Heart right ventricle (tissue), 16 donors: ENCODE measurements around the gene EGFR. TPM values are rescaled to one million over a fixed set of nuclear protein-coding genes. Genes with fewer than 3 reads are reported as not detected.

Experiments
- ATAC-seq, 8 donors: fragments of 200-7000 bp; cut with Tn5 transposase; one replicate each; pipeline ENCODE4 v1.9.1; 2020; ENCODE audit warnings: mild to moderate bottlenecking in 8 of 8, moderate library complexity in 8 of 8, moderate number of reproducible peaks in 1 of 8
- DNase-seq, 2 donors: peaks; one replicate each; pipeline ENCODE4 v3.0.0-alpha.2; 2020
- H3K27ac ChIP-seq, 10 donors: fragments of 200-600 bp; sonication (generic) in 2 of 10; one replicate each; pipeline versions ENCODE4 v1.5.0 to v1.8.0; 2020 to 2022; ENCODE audit warnings: mild to moderate bottlenecking in 3 of 10
- H3K27me3 ChIP-seq, 7 donors: fragments of 200-600 bp; one replicate each; pipeline ENCODE4 v1.8.0; 2021 to 2022; ENCODE audit warnings: mild to moderate bottlenecking in 2 of 7
- H3K36me3 ChIP-seq, 9 donors: fragments of 200-600 bp; sonication (generic) in 1 of 9; one replicate each; pipeline versions ENCODE4 v1.5.0 to v1.8.0; 2020 to 2022; ENCODE audit warnings: mild to moderate bottlenecking in 2 of 9
- H3K4me1 ChIP-seq, 9 donors: fragments of 200-600 bp; sonication (generic) in 1 of 9; one replicate each; pipeline versions ENCODE4 v1.5.0 to v1.8.0; 2020 to 2022; ENCODE audit warnings: mild to moderate bottlenecking in 4 of 9
- H3K4me3 ChIP-seq, 10 donors: fragments of 200-600 bp; sonication (generic) in 2 of 10; one replicate each; pipeline versions ENCODE4 v1.5.0 to v1.8.0; 2020 to 2022; ENCODE audit warnings: mild to moderate bottlenecking in 7 of 10, moderate library complexity in 2 of 10
- H3K9me3 ChIP-seq, 11 donors: fragments of 200-600 bp in 10 of 11; sonication (generic) in 2 of 11; one replicate each; pipeline versions ENCODE4 v1.5.0 to v1.8.0; 2013 to 2022; ENCODE audit warnings: mild to moderate bottlenecking in 2 of 11, control low read depth in 1 of 11, moderate library complexity in 1 of 11
- WGBS, 2 donors: extraction: QIAGEN DNeasy Blood & Tissue Kit; methylation state at CpG; one replicate each; pipeline ENCODE4 v1.1.7; 2013; ENCODE audit warnings: inconsistent platforms in 1 of 2; 5-methylcytosine and 5-hydroxymethylcytosine counted together
- intact Hi-C, 10 donors: fragments of 100-400 bp; cut with DNase I; formaldehyde crosslinking; loops; one replicate each; pipeline versions ENCODE4 v1.11.1 to v1.14.2; 2022
- polyA plus RNA-seq, 2 donors: library from polyadenylated mRNA; stranded (reverse); fragments of 200-250 nt; gene quantifications; one replicate each; pipeline ENCODE4 v1.2.3, GENCODE V29; 2013
- total RNA-seq, 10 donors: library from RNA; stranded (reverse); fragmentation: NEBNext Ultra II Directional in 3 of 10; extraction: Animal tissue kit (Norgen Biotek cat#: 25700) in 3 of 10; gene quantifications; one replicate each; pipeline versions ENCODE4 v1.2.1 to v1.2.4, GENCODE V29; 2021 to 2023
- TF ChIP-seq, protein P1 (sequence below), 9 donors: fragments of 200-600 bp; sonication (generic) in 2 of 9; IDR thresholded peaks; one replicate each; pipeline versions ENCODE4 v1.5.0 to v1.8.0; 2021 to 2022; ENCODE audit warnings: antibody characterized with exemption in 9 of 9, mild to moderate bottlenecking in 5 of 9, moderate library complexity in 1 of 9
- donor health status: Arrhythmogenic right ventricular cardiomyopathy.
- donor health status: ischemic (EF 13 %, LVEDD 7.1; RV severe dilation, severe dysfunction).
- donor health status: healthy with polysubstance abuse.
- donor health status: DM: no; HTN: yes; CAD: no.
- donor health status: DM: no; HTN: no; CAD: no.
- donor health status: ischemic (EF 25% LVEDD 6.9; RV normal size, moderate dysfunction).
- donor health status: ischemic (EF 25% LVEDD 5.7; RV mildly dilated, moderate dysfunction).
- donor health status: healthy.
- donor health status: DM: yes; HTN: yes; CAD: no.
- donor health status: Ischemic cardiomyopathy.
- donor health status: ischemic (EF 35%, LVEDD 5.7; RV mildly dilated, moderate dysfunction).
- donor health status: nonischemic (EF 11% LVEDD 7.7; RV severe dilation, severe dysfunction).
- donor health status: DM: yes; HTN: yes; CAD: no.
- donor health status: PGD.
- donor health status: ischemic (EF 29% LVEDD 5.4; RV normal size, mild dysfunction).
- donor health status: nonischemic (EF 23%, LVEDD 6.1; RV moderate dilation, normal function).

The EGFR gene
- total and polyA plus RNA-seq, 12 donors, result 1.9 to 13.5 (median 7.6) TPM

DNA sequence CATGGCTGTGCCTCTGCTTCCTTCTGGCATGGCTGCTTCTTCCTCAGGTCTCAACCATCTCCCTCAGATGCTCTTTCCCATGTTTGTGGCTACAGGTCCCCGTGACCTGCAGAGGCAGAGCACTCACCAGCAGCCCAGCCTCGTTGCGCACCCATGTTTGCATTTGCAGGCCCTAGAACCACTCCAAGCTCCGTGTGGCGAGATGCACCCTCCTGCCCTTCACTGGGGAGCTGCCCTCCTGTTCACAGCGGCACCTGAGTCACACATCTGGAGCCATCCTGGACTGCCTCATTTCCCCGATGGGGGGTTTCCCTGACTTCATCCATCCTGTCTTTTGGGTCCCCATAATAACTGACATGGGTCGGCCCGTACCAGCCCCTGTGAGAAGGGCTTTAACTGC lies 35.9 kb downstream of the EGFR start:
- Histone ChIP-seq H3K27ac (peak overlapping the region in 5 of 10 donors; percentile 12 to 52 (median 47)), H3K4me1 (peaks cover 0 to 53% (median 29%) of the 10 kb centered on the region in 9 donors), H3K4me3 (no peak overlapping the region), H3K9me3 (no peaks in the 10 kb centered on the region), H3K36me3 (no peaks in the 10 kb centered on the region), H3K27me3 (no peaks in the 10 kb centered on the region)
- TF ChIP-seq, protein P1, sequence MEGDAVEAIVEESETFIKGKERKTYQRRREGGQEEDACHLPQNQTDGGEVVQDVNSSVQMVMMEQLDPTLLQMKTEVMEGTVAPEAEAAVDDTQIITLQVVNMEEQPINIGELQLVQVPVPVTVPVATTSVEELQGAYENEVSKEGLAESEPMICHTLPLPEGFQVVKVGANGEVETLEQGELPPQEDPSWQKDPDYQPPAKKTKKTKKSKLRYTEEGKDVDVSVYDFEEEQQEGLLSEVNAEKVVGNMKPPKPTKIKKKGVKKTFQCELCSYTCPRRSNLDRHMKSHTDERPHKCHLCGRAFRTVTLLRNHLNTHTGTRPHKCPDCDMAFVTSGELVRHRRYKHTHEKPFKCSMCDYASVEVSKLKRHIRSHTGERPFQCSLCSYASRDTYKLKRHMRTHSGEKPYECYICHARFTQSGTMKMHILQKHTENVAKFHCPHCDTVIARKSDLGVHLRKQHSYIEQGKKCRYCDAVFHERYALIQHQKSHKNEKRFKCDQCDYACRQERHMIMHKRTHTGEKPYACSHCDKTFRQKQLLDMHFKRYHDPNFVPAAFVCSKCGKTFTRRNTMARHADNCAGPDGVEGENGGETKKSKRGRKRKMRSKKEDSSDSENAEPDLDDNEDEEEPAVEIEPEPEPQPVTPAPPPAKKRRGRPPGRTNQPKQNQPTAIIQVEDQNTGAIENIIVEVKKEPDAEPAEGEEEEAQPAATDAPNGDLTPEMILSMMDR (IDR thresholded peaks at IDR 0.05), result no peak
- DNase-seq (no peak), ATAC-seq (no peak)
- WGBS, 2 donors, result 91 to 97% methylated on average over 9 of the region's 9 CpGs
- intact Hi-C loops, result loop anchor here in 1 of 10 donors (10.0 kb wide), 1 partner anchor 200 kb away; no protein-coding TSS in a partner anchor

DNA sequence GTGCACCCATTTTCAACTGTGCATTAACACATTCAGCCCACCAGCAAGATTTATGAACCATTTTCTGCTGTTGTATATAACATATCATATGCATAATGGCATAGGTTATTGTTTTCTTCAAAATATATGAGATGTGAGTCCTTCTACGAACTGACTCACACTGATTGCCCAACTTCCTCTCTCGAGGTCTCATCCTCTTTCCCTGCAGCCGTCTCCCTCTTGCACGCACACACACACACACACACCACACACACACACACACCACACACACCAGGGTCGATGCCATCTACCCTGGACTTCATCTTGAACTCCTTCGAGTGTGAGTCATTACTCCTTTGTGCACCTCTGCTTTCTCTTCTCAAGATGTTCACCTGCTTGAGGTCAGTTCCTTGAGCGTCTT lies 36.7 kb downstream of the EGFR start:
- Histone ChIP-seq H3K4me1 (peaks cover 0 to 55% (median 31%) of the 10 kb centered on the region in 9 donors), H3K9me3 (no peaks in the 10 kb centered on the region), H3K27me3 (no peaks in the 10 kb centered on the region), H3K4me3 (no peak overlapping the region), H3K36me3 (no peaks in the 10 kb centered on the region), H3K27ac (peak overlapping the region in 1 of 10 donors; percentile 21)
- DNase-seq, result no peak
- WGBS, 2 donors, result 88 to 89% methylated on average over 7 of the region's 7 CpGs
- TF ChIP-seq, protein P1 (IDR thresholded peaks at IDR 0.05), result no peak
- ATAC-seq, result no peak
- intact Hi-C loops, result loop anchor here in 1 of 10 donors (10.0 kb wide), 1 partner anchor 199 kb away; no protein-coding TSS in a partner anchor

DNA sequence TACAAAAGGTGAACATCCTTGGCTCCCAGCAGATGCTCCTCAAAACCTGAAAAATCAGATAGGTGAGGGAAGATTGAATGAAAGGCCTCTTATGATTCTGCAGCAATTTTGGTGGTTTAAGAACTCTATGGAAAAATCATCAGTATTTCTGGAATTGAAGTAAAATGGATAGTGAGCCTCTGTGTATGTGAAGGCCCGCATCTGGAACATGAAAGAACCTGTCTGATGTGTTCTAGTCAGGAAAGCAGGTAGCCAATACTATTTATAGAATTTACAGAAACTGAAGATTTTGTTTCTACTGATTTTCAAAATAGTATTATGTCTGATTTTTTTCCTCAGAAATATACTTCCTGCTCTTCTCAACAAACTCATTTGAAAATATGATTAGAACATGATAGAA lies 37.3 kb downstream of the EGFR start:
- DNase-seq (no peak), ATAC-seq (no peak)
- TF ChIP-seq, protein P1 (IDR thresholded peaks at IDR 0.05), result no peak
- Histone ChIP-seq H3K9me3 (no peaks in the 10 kb centered on the region), H3K27me3 (no peaks in the 10 kb centered on the region), H3K27ac (peak overlapping the region in 1 of 10 donors; percentile 21), H3K4me1 (peaks cover 0 to 60% (median 28%) of the 10 kb centered on the region in 9 donors), H3K4me3 (no peak overlapping the region), H3K36me3 (no peaks in the 10 kb centered on the region)
- WGBS, 2 donors, result 98 to 100% methylated on average over 1 of the region's 1 CpG
- intact Hi-C loops, result loop anchor here in 1 of 10 donors (10.0 kb wide), 1 partner anchor 199 kb away; no protein-coding TSS in a partner anchor

DNA sequence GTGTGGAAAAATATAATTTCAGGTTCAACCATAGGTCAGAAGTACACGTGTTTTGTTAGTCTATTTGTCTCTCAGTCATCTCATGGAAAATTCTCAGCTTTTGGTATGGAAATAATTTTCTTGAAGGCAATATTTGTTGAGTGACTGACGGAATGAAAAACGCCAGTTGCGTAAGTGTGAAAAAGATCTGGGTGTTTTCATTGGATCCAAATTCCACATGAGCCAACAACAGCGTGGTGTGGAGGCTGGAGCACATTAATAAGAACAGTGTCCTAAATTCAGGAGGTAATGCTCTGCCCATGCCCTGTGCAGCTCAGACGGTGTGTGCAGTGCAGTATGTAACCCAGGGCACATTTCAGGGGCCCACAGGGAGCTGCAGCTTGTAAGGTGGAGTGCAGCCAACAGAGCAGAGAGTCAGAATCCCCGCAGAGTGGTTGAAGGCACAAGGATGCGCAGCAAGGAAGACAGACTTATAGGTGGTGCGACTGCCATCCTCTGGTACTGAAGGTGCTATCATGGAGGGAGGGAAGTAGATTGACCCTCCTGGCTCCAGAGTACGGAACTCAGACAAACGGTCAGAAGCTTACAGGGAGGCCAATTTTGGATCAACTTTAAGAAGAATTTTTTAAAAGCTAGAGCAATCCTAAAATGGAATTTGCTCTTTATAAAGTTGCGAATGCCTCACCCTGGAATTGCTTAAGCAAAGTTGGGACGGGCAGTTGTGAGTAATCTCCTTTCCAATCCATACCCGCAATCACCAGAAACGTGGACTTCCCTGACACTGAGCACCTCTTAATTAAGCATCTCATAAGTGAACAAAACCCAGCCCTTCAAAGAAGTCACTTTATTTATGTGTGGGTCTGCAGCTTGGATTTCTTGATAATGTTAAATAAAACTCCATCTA lies 38.0 kb downstream of the EGFR start:
- intact Hi-C loops, result loop anchor here in 1 of 10 donors (10.0 kb wide), 1 partner anchor 198 kb away; no protein-coding TSS in a partner anchor
- 79 to 81% methylated on average over 15 of the region's 15 CpGs for WGBS, 2 donors
- DNase-seq (no peak), ATAC-seq (peak in 7 of 8 donors; percentile 18 to 65 (median 50))
- Histone ChIP-seq H3K36me3 (no peaks in the 10 kb centered on the region), H3K9me3 (no peaks in the 10 kb centered on the region), H3K4me1 (peaks cover 0 to 64% (median 22%) of the 10 kb centered on the region in 9 donors), H3K27ac (peak overlapping the region in 2 of 10 donors; percentile 11 to 42), H3K27me3 (no peaks in the 10 kb centered on the region), H3K4me3 (no peak overlapping the region)
- TF ChIP-seq, protein P1 (IDR thresholded peaks at IDR 0.05), result no peak
